ENCODE data around the gene RANBP3.

Gene RANBP3

DNA sequence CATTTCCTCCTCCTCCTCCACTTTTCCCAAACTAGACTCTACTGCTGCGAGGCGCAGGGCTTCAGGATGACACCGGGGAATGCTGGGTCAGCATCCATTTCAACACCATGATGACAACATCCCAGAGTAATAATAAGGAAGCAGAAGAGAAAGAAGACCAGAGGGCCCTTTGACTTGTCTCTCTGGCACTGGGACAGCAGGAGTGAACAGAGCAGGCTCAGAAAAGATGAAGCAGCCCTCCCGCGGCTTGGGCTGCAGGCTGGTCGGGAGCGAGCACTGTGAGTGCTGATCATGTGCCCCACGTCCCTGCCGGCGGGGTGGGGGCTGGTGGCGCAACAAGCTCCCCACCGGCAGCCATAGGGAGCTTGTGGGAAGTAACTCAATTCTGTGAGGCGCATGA lies 30.5 kb downstream of the RANBP3 start:
- DNase-seq: no peak

DNA sequence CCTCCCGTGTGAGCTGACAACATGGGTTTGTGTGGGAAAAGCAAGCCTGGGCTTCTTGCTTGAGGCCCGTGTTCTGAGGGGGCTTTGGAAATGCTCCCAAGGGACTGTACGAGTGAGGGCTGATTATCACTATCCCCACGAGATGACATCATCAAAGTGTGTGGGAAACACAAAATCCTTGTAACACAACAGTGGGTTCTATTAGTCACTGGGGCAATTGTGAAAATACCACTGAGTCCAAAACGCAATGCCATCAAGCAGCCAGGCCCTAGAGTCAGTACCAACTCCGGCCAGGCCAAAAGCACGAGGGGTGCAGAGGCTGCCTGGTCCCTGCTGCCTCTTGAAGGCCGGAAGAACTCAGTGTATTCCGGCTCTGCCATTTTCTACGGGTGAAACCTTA lies 34.3 kb downstream of the RANBP3 start:
- DNase-seq: no peak

DNA sequence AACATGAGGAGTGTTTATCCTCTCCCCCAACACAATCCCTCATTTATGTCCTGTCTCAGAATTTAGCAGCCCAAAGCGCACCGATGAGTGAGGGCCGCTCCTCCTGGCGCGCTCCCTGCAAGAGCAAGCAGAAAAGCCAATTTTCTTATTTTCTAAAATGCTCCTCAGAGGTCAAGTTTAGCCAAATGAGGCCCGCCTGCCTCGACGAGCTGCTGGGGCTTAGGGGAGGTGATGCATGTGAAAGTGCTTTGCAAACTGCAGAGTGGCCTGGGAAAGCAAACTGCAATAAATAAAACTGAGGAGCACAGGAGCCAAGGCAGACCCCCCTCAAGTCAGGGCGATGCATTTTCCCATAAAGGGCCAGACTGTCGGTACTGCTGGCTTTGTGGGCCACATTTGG lies 34.9 kb downstream of the RANBP3 start:
- DNase-seq: no peak

DNA sequence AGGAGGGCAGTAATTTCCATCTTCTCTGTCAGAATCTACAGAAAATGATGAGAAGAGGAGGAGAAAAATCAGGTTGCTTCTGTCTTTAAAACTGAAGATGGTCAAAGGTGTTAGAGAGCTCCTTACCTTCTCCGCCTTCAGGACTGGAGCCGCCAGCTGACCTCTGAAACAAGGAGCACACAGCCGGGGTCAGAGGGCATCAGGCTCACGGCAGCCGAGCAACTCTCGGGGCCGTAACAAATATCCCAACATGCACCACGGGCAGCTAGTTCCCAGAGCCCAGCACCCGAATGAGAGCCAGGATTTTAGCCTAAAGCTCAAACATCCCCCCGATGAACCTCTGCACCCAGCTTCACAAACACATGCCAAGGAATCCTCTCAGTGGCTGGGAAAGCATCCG lies 36.3 kb downstream of the RANBP3 start:
- DNase-seq: no peak

DNA sequence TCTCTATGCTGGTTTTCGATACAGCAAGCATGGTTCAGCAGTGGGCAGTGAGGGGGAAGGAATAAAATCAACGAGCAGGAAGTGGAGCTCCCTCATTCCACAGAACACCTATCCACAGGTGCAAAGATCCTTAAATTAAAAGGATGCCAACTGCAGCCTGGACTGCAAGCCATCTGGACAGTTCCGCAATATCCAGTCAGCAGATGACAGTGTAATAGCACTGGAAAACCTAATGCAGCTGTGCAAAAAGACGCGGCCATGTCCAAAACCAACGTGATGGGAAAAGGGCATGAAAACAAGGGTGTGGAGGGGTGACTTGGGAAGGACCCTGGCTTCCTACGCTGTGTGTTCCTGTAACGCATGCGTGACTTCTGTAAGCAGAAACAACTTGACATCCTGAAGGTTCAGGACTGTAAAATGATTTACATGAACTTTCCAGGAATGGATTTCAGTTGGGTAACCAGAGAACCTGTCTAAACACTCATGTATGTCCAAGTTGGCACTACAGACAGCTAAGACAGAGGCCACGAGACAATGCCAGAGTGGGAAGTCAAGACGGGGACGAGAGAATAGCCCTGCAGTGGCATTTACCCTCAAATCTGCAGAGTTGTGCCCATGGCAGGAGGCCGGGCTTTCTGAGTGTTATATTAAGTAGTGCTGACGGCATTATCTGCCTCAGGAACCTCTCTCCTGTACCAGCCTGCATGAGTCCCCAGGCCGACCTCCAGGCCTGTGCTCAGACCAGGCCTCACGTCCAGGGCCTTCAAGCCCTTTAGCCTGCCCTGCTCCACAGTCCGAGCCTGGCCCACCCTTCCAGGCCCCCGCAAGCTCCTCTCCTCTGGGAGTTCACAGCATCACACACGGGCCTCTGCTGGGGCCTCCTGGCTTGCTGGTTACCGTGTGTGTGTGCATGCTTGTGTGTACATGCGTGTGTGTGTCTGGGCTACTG lies 37.4 kb downstream of the RANBP3 start:
- DNase-seq: no peak

GRCh38 chr19:5937550-5937949 lies 40.4 kb downstream of the RANBP3 start:
- DNase-seq: no peak

- DNase-seq: no peak
Observed at GRCh38 chr19:5936292-5936592, 41.7 kb downstream of the RANBP3 start.

DNA sequence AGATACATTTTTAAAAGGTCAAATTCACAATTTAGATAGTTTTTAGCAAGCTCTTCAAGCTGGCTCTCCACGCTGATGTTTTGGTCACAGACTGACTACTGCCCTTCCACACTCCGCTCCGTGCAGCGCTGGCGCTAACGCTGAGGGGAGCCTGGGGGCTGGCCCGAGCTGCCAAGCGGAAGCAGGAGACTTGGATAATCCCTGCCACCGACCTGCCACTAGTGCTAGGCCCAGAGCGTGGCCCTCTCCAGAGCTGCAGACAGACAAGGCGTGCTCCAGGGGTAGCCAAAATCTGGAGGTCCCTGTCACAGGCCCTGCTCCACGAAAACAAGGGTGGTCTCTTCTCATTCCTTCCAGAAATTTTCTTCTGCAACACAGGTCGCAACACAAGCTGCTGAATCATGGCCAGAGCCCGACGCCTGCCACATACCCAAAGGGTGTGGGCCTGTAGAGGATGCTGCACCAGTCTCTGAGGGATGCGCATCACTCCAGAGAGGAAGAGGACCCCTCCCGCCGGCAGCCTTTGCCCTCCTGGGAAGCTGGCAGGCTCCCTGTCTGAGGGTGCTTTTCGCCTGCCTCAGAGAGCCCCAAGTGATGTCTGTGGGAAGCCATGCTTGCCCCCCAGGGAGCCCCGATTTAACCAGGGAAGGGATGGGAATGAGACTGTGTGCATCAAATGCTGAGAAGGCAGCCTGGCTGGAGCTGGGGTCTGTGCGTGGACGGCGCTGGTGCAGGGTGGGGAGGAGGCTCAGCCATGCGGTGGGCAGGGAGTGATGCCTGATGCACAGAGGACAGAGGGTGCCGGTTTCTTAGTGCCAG lies 42.3 kb downstream of the RANBP3 start:
- DNase-seq: no peak

DNA sequence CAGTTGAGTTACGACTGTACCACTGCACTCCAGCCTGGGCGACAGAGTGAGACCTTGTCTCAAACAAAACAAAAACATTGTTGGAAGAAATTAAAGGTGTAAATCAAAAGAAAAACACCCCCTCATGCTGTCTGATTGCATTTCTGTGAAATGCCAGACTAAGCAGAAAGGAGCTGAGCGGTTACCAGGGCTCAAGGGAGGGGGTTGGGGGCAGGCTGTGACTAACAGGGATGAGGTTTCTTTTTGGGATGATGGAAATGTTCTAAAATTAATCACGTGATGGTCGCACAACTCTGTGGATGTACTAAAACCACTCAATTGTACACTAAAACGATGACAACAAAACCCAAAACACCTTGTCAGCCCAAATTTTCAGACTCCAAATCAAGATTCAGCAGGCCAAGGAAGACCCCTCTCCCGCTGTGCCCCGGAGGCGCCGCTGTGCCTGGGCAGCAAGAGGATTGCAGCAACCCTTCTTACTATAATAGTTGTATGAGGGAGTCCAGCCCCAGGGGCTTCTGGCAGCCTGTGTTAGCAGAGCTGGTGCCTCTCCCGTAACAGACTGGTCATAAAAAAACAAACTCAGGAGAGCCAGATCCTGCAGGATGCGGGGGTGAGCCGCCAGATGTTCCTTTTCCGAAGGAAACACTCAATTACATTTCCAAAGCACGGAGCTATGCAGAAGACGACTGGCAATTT lies 43.0 kb downstream of the RANBP3 start:
- DNase-seq: peak in 1 of 3 experiments; percentile 25

DNA sequence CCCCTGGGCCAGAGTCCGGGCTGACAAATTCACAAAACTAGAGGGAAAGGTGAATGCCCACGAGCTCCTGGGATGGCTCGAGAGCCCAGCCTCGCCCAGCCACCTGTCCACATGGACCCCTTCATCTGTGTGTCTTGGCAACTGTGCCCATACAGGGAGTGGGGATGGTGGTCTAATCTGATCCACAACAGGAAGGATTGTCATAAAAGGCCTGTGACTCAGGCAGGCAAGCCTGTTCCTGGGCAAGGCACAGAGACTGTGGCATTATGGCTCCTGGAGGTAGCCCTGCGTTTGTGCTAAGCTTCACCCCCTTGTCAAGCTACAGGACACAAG lies 43.9 kb downstream of the RANBP3 start:
- no peak for DNase-seq

- DNase-seq: no peak
Observed at GRCh38 chr19:5933391-5934068, 44.4 kb downstream of the RANBP3 start.

DNA sequence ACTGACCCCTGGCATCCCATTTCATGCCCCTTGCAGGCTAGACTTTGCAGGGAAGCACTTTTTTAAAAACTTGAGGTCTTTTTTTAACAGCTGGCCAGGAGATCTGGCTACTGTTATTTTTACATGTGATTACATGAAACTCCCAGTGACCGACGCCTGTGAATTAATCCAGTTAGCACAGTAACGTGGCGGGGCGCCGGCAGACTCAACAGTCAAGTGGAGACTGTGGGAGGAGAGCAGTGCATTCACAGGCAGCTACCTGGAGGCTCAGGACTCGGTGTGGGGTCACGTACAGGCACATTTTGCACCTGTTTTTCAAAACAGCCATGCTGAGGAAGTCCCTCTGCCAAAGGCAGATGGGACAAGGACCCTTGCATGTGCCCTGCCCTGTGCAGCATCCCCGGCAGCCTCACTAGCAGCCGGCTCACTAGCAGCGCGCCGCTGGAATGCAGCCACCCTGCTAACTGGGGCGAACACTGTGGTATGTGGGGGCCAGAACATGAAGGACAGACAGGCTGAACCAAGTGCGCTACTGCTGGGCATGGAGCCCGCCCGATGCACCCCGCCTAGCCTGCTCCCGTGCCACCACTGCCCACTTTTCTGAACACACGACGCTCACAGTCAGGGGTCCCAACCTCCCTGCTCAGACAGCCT lies 45.2 kb downstream of the RANBP3 start:
- DNase-seq: no peak

DNA sequence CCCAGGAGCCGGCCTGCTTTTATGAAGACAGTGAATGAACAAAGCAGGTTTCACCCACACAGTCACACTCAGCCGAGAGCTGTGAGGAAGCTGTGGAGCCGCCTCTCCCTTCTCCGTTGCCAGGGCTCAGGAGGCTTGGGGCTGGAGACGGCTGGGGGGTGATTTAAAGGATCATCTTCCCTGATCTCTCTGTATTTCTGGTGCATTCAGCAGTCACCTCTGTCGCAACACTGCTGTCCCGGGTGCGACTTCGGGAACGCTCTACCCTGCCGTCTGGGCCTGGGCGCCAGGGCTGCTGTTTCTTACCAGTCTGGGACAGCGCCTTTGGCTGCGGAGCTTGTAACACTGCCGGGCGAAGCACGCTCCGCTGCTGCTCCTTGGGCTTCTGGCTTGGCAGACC lies 45.8 kb downstream of the RANBP3 start:
- no peak for DNase-seq

DNA sequence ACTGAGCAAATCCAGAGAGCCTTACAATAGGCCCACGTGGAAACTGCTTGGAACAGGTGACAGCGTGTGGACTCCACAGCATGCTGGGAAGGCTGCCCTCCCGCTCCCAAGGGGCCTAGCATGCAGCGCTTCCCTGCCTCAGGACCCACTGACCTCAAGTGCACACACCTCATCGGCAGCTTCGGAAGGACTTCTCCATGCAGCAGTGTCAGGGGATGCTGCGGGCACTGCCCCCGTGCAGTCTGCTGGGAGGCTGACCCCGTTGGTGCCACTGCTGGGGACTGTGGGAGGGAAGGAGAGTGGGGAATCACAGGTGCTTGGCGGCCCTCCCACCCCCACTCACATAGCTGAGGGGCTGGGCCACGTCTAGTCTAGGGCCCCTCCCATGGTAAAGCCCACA lies 46.7 kb downstream of the RANBP3 start:
- no peak for DNase-seq

GRCh38 chr19:5929625-5930024 lies 48.3 kb downstream of the RANBP3 start:
- no peak for DNase-seq

GRCh38 chr19:5929179-5929578 lies 48.8 kb downstream of the RANBP3 start:
- DNase-seq: no peak

GRCh38 chr19:5927441-5927821 lies 50.5 kb downstream of the RANBP3 start:
- DNase-seq: no peak

GRCh38 chr19:5926641-5927440 lies 51.1 kb downstream of the RANBP3 start:
- no peak for DNase-seq

DNA sequence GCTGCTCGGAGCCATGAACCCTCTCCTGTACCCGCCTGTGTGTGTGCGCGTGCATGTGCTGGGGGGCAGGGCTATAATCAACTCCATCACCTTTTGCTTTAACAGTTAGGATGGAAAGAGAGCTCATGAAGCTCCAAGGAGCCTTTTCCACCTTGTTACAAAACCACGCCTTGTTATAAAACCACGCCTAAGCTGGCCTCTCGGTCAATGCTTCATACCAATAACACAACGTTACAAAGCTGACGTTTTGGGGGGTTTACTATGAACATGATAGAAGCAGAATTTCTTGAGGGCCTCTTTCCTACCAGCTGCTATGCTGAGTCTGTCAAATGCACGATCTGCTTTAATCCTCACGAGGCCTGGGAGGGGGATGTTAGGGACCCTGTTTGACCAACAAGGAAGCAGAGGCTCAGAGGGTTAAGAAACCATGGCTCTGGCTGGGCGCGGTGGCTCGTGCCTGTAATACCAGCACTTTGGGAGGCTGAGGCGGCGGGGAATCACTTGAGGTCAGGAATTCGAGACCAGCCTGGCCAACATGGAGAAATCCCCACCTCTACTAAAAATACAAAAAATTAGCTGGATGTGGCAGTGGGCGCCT lies 52.0 kb downstream of the RANBP3 start:
- no peak for DNase-seq

DNA sequence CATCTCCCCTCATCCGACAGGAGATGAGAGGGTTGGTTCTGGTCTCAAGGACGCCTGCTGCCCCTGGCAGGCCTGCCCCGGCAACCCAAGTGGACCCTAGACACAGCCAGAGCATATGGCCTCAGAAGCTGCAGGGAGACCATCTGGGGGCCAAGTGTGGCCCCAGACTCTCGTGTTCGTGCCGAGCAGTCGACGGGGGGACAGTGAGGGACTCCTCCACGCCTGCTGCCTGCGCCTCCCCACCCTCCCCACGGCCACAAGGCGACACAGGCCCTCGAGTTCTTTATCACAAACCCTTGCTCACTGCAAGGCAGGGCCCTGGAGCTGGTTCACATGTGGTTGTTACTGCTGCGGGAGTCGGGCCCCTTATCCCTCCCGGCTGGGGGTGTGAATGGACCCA lies 54.6 kb downstream of the RANBP3 start:
- DNase-seq: no peak

DNA sequence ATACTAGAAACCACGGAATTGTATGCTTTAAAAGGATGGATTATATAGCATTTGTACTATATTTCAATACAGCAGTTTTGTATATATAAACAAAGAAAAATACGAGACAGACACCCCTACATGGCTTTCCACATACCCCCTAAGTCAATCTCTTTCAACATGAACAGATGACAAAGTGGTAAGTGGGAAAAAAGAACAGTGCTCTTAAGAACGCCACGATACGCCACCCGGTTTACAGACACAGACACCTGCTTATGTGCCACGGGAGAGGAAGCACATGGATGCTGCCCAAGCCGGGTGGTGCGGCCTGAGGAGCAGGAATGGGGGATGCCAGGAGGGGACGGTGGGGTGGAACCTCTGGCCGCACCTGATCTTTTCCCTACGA lies 55.8 kb downstream of the RANBP3 start:
- no peak for DNase-seq
